ENCODE measurements around the gene TMEM117. TPM values are rescaled to one million over a fixed set of nuclear protein-coding genes. Genes with fewer than 3 reads are reported as not detected.

Gene TMEM117
- polyA plus RNA-seq, 1 donor (not counting 4 experiments of a cell fraction or from before 2014, with no cell fraction given): 8.5 TPM

GRCh38 chr12:44159216-44159615, 323.3 kb downstream of the TMEM117 start:
- no peaks in the 10 kb centered on the region for H3K4me1 ChIP-seq (ENCODE audit: control insufficient read depth, extremely low read depth, insufficient read depth, low read length)
- no peaks in the 10 kb centered on the region for H3K9me1 ChIP-seq (ENCODE audit: control insufficient read depth, extremely low read depth, insufficient read depth, low read length)
- TF ChIP-seq CTCF (optimal IDR thresholded peaks at IDR 0.05 in 1 of 3, IDR thresholded peaks at IDR 0.05 in 1 of 3, conservative IDR thresholded peaks at IDR 0.05 in 1 of 3; ENCODE audit: extremely low read depth in 1 of 3, insufficient read depth in 2 of 3, low read length in 3 of 3): no peak
- TF ChIP-seq EZH2 (IDR thresholded peaks at IDR 0.05; ENCODE audit: low read length): no peak
- no peaks in the 10 kb centered on the region for H3K79me2 ChIP-seq (ENCODE audit: control insufficient read depth, insufficient read depth, low read length)
- dilution Hi-C loops (cut with MboI; ENCODE audit: extremely low pct_ligation_motif_present, low sequenced_read_pairs): no loop called here
- no peaks in the 10 kb centered on the region for H4K20me1 ChIP-seq (ENCODE audit: control insufficient read depth, extremely low read depth, insufficient read depth, low read length)
- H3K27me3 ChIP-seq (ENCODE audit: control insufficient read depth, extremely low read depth, insufficient read depth, low read length): no peaks in the 10 kb centered on the region
- no peaks in the 10 kb centered on the region for H3K9me3 ChIP-seq (ENCODE audit: control insufficient read depth, low read depth, low read length)
- H3K27ac ChIP-seq (ENCODE audit: control insufficient read depth, insufficient read depth, low read length): no peak overlapping the region
- no peak overlapping the region for H2AFZ ChIP-seq (ENCODE audit: control insufficient read depth, low read length)
- no peaks in the 10 kb centered on the region for H3K36me3 ChIP-seq (ENCODE audit: control insufficient read depth in 2 of 2, extremely low read depth in 1 of 2, insufficient read depth in 2 of 2, low read length in 2 of 2)
- no peak overlapping the region for H3K4me3 ChIP-seq (ENCODE audit: control insufficient read depth in 2 of 3, extremely low read depth in 1 of 3, insufficient read depth in 2 of 3, low read depth in 1 of 3, low read length in 3 of 3)
- H3K4me2 ChIP-seq (ENCODE audit: control insufficient read depth, extremely low read depth, insufficient read depth, low read depth, low read length): no peak overlapping the region
- H3K9ac ChIP-seq (ENCODE audit: control insufficient read depth, extremely low read depth, insufficient read depth, low read length): no peak overlapping the region
- no peak for FAIRE-seq
- DNase-seq (ENCODE audit: low read depth, low spot score): no peak

- H3K9ac ChIP-seq (ENCODE audit: control insufficient read depth, extremely low read depth, insufficient read depth, low read length): no peak overlapping the region
- H3K9me3 ChIP-seq (ENCODE audit: control insufficient read depth, low read depth, low read length): no peaks in the 10 kb centered on the region
- no peak overlapping the region for H2AFZ ChIP-seq (ENCODE audit: control insufficient read depth, low read length)
- no peaks in the 10 kb centered on the region for H3K4me1 ChIP-seq (ENCODE audit: control insufficient read depth, extremely low read depth, insufficient read depth, low read length)
- no peaks in the 10 kb centered on the region for H3K79me2 ChIP-seq (ENCODE audit: control insufficient read depth, insufficient read depth, low read length)
- DNase-seq (ENCODE audit: low read depth, low spot score) (no peak), FAIRE-seq (no peak)
- no peak overlapping the region for H3K4me2 ChIP-seq (ENCODE audit: control insufficient read depth, extremely low read depth, insufficient read depth, low read depth, low read length)
- H3K27me3 ChIP-seq (ENCODE audit: control insufficient read depth, extremely low read depth, insufficient read depth, low read length): no peaks in the 10 kb centered on the region
- H3K36me3 ChIP-seq (ENCODE audit: control insufficient read depth in 2 of 2, extremely low read depth in 1 of 2, insufficient read depth in 2 of 2, low read length in 2 of 2): no peaks in the 10 kb centered on the region
- H3K27ac ChIP-seq (ENCODE audit: control insufficient read depth, insufficient read depth, low read length): no peak overlapping the region
- no peaks in the 10 kb centered on the region for H3K9me1 ChIP-seq (ENCODE audit: control insufficient read depth, extremely low read depth, insufficient read depth, low read length)
- dilution Hi-C loops (cut with MboI; ENCODE audit: extremely low pct_ligation_motif_present, low sequenced_read_pairs): no loop called here
- no peak overlapping the region for H3K4me3 ChIP-seq (ENCODE audit: control insufficient read depth in 2 of 3, extremely low read depth in 1 of 3, insufficient read depth in 2 of 3, low read depth in 1 of 3, low read length in 3 of 3)
- H4K20me1 ChIP-seq (ENCODE audit: control insufficient read depth, extremely low read depth, insufficient read depth, low read length): no peaks in the 10 kb centered on the region
- TF ChIP-seq EZH2 (IDR thresholded peaks at IDR 0.05; ENCODE audit: low read length) (no peak), CTCF (optimal IDR thresholded peaks at IDR 0.05 in 1 of 3, IDR thresholded peaks at IDR 0.05 in 1 of 3, conservative IDR thresholded peaks at IDR 0.05 in 1 of 3; ENCODE audit: extremely low read depth in 1 of 3, insufficient read depth in 2 of 3, low read length in 3 of 3) (no peak)
Observed at GRCh38 chr12:44159862-44160261, 324.0 kb downstream of the TMEM117 start.

All from keratinocyte (primary cell).